ENCODE data around the gene ATXN1.

GRCh38 chr6:16481697-16482399 lies 279.4 kb downstream of the ATXN1 start:
- TF ChIP-seq EZH2 (IDR thresholded peaks at IDR 0.05; ENCODE audit: low read depth, unreplicated experiment): no peak
- TF ChIP-seq POLR2AphosphoS5 (IDR thresholded peaks at IDR 0.05; ENCODE audit: low read depth): no peak
- no peak for TF ChIP-seq REST (IDR thresholded peaks at IDR 0.05; ENCODE audit: unreplicated experiment)
- no peak for TF ChIP-seq CTCF (conservative IDR thresholded peaks at IDR 0.05; ENCODE audit: low read depth in 2 of 2)
- no peak for TF ChIP-seq ETS1 (IDR thresholded peaks at IDR 0.05)
- TF ChIP-seq CREB1 (CRISPR knock-in tag; IDR thresholded peaks at IDR 0.05; ENCODE audit: low read depth): no peak
- no peak for TF ChIP-seq ZNF331 (CRISPR knock-in tag; IDR thresholded peaks at IDR 0.05; ENCODE audit: low read depth)
- TF ChIP-seq EZH2phosphoT487 (IDR thresholded peaks at IDR 0.05; ENCODE audit: unreplicated experiment): no peak
- TF ChIP-seq ZNF114 (CRISPR knock-in tag; IDR thresholded peaks at IDR 0.05): no peak

Data from GM23338 (cell line).